GM21367 (cell line): ENCODE measurements around the gene CHD5.

Experiments
- ATAC-seq: cut with Tn5 transposase; IDR thresholded peaks from one replicate; pipeline ENCODE4 v1.9.1; 2021; ENCODE audit not compliant: unreplicated experiment

The CHD5 gene

DNA sequence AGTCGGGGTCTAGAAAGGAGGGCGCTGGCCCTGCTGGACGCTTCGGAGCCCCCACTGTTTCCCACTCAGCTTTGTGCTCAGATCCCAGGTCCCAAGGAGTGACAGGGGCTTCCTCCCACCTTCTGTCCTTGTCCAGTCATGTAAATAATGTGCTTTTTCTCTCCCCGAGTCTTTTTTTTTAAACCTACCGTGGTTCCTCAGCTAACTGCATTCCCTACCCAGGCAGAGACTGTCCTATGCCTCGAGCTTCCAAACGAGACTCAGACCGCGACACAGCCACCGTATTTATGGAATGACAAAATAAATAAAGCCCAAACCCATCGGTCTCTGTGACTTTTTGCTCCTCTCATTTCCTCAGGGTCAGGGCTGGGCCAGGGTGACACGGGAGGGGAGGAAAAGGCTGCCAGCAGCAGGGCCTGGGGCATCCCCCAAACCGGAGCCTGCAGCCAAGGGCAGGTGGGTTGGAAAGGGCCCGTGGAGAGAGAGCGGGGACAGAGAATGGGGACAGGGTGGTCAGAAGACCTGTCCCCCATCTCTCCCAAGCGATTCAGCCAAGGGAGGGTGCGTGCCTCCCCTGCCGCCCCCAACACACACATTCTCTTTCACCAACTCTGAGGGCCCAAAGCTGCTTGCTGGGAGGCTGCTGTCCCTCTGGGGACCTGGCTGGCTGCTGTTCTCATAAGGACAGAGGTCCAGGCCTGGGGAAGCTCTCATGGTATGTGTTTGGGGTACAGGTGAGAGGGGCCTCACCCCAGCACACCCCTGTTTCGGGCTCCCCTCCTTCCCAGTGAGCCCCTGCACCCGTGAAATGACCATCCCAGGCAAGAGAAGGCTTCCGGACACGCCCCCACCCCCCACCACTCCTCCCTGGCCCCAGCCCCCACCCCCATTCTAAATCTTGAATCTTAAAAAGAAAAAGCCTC lies 79.0 kb downstream of the CHD5 start:
- ATAC-seq: no peak

DNA sequence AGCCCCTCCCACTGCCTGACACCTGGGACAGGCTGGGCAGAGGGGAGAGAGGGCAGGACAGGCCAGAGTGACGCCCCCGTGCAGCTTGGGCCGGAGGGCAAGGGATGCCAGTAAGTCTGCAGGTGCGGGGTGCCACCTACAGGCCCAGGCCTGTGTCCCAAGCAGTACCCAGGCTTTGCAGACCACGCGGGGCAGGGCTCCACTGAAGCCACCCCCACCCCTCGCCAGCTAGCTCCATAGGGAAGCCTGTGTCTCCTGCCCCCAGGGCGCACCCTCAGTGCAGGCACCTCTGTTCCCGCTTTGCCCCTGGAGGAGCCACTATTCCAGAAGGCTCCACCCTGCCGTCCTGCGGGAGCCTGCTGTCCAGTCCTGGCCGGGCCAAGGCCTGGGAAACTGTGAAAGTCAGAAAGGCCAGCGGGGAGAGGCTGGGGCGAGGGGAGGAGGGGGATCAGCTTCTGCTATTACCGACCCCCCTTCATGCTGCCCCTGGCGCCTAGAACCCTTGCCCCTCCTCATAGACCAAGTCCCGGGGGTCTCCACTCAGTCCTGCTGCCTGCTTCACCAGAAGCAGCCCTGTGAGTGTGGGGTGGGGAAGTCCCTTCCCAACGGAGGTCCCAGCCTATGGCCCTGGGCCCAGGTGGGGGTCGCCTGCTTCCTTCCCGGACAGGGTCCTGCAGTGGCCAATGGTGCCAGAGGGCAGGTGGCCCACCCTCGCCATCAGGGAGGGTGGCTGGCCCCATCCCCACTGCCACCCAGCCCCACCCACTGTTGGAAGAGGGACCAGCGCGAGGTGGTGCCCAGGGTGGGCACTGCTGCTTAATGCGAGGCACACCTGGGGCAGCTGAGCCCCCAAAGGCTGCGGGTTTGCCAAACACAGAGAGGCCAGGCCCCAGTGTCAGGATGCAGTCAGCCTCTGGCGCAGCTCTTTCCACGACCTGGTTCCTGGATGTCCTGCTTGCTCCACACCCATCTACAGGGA lies 80.0 kb downstream of the CHD5 start:
- no peak for ATAC-seq

GRCh38 chr1:6099297-6099696 lies 80.8 kb downstream of the CHD5 start:
- ATAC-seq: no peak

GRCh38 chr1:6098303-6099215 lies 81.6 kb downstream of the CHD5 start:
- no peak for ATAC-seq

GRCh38 chr1:6097824-6098223 lies 82.3 kb downstream of the CHD5 start:
- no peak for ATAC-seq

GRCh38 chr1:6097117-6097595 lies 83.0 kb downstream of the CHD5 start:
- ATAC-seq: no peak

GRCh38 chr1:6096243-6097116 lies 83.6 kb downstream of the CHD5 start:
- ATAC-seq: no peak

GRCh38 chr1:6095511-6096242 lies 84.4 kb downstream of the CHD5 start:
- no peak for ATAC-seq

GRCh38 chr1:6094801-6095505 lies 85.2 kb downstream of the CHD5 start:
- no peak for ATAC-seq

- no peak for ATAC-seq
Observed at GRCh38 chr1:6094246-6094645, 85.9 kb downstream of the CHD5 start.

DNA sequence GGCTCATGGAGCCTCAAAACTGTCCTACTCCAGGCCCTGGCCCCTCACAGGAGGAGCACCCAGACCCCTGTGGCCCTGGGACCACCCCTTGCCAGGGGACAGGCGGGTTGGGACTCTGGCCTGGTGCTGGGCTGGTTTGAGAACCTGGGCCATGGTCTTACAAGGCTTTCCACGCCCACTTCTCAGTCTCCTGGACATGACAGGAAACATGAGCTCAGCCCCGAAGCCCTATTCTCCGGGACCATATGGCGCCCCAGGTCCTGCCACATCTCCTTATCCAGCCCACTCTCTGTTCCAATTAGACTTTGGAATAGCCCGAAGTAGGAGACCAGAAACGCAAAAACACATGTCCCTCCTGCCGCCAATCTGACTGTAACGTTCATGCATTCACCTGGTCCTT lies 86.5 kb downstream of the CHD5 start:
- no peak for ATAC-seq

- no peak for ATAC-seq
Observed at GRCh38 chr1:6093071-6093470, 87.0 kb downstream of the CHD5 start.

DNA sequence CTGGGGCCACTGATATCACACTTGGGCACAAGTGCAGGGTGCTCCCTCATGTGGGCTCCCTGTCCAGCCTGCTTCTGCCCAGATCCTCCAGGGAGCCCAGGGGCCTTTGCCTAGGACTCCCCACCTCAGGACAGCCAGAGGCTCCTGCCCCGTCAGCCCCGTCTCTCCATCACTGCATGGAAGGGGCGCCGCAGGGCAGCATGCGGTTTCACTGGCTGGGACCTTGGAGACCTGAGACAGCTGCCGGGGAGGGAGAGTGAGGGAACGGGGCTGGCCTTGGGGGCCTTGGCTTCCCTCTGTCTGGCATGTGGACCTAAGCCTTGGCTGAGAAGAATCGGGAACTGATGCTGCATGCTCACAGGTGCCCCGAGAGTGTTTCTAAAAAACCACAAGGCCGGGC lies 87.9 kb downstream of the CHD5 start:
- ATAC-seq: no peak

DNA sequence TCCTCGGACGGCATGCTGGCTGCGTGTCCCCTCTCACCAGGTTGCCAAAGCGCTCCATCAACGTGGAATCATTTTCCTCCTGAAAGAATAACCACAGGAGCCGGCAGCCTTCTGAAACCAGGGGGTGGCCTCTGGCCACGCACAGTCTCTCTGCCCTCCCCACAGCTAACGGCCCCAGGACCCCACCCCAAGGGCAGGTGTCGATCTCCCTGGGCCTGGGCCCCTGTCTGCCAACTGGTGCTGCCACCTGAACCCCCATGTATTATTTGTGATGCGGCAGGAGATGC lies 88.4 kb downstream of the CHD5 start:
- no peak for ATAC-seq

GRCh38 chr1:6090996-6091822 lies 88.9 kb downstream of the CHD5 start:
- no peak for ATAC-seq

GRCh38 chr1:6090288-6090687 lies 89.8 kb downstream of the CHD5 start:
- no peak for ATAC-seq

- no peak for ATAC-seq
Observed at GRCh38 chr1:6088956-6089355, 91.2 kb downstream of the CHD5 start.

- no peak for ATAC-seq
Observed at GRCh38 chr1:6087958-6088357, 92.2 kb downstream of the CHD5 start.
